Amygdala (tissue), 56 donors: Measurements from ENCODE around the gene VILL.

Experiments
- DNase-seq, 56 donors: peaks; one replicate each; lab custom pipeline; 2025; lab: John Stamatoyannopoulos, UW

Gene VILL

DNA sequence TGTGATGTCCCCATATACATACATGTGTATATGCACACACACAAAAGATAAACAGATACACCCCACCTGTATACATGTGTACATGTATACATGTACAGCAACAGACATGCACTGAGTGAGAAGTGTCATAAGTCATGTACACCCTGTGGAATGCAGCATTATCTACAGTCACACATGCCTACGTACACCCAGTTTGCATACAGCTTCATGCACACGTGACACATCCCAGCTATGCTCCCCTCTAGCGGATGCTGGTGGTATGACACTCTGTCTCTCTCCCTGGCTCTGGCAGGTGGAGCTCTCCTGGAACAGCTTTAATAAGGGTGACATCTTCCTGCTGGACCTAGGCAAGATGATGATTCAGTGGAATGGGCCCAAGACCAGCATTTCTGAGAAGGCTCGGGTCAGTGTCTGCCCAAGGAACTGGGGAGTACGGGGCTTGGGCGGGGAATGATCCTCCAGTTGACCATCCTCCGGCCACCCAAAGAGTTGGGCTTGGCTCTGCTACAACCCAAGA, 6.3 kb downstream of the VILL start:
- peak in 17 of 56 donors; percentile 10 to 61 (median 22) for DNase-seq

DNA sequence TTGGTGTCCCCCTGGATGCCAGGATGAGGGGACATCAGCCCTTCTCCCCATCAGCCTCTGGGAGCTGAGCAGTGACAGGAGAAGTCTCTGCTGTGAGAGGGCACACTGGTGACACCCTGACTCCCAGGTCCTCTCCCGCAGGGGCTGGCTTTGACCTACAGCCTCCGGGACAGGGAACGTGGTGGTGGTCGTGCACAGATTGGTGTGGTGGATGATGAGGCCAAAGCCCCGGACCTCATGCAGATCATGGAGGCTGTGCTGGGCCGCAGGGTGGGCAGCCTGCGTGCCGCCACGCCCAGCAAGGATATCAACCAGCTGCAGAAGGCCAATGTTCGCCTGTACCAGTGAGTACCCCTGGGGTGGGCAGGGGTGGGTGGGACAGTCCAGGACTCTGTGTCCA, 6.8 kb downstream of the VILL start:
- no peak for DNase-seq

DNA sequence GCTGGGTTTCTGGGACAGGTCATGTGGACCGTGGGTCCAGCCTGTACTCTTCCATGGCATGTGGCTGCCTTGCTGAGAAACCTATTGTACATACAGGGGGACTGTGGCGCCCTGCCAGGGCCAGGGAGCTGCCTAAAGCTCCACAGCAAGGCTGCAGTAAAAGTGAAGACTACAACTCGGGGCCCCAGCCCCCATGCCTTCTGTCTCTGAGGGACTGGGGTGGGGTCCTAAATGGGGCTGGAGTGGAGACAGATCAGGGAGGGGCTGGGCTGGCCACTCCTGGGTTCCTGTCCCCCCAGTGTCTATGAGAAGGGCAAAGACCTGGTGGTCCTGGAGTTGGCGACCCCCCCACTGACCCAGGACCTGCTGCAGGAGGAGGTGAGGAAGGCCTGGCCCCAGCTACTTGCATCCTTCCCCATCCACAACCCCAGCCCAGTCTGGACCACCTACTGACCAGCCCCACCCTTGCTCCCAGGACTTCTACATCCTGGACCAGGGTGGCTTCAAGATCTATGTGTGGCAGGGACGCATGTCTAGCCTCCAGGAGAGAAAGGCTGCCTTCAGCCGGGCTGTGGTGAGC, 7.3 kb downstream of the VILL start:
- no peak for DNase-seq

DNA sequence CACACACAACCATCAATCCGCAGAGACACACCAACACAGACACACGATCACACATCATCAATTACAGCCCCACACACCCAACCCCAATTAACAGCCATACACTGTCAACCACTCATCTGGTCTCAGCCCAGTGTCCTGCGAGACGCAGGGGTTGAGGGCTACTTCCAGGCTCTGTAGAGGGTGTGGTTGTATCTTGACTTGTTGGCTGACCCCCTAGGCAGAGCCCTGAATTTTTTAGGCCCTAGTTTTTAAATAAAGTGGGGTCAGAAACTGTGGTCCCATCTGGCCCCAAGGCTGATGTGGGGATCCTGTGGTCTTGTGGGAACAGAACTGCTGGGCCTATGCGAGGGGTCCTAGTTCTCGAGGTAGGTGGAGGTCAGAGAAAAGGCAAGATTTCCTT, 9.2 kb downstream of the VILL start:
- DNase-seq: no peak

DNA sequence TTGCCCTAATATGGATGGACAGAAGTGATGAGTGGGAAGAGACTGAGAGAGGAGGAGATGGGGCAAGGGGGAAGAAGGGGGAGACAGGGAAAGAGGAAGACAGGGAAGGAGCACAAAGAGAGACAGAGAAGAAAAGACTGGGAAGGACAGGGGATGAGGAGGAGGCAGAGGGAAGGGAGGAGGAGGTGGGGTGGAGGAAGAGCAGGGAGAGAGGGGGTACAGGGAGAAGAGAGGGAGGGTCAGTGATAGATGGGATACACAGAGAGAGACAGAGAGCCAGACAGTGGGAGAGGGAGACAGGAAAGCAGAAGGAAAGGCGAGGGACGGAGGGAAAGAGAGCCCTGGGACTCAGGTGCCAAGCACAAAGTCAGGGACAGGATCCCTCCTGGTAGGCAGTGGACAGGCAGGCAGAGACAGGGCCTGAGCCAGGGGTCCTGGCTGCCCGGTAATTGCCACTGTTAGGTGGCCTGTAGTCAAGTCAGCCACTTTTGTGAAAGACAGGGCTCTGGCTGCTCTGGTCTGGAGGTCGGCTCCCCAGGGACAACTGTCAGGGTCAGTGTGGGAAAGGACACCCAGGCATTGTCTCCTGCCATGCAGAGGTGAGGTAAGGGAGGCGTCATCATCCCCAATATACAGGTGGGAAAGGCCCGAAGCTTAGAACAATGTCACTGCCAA, 9.8 kb downstream of the VILL start:
- no peak for DNase-seq

DNA sequence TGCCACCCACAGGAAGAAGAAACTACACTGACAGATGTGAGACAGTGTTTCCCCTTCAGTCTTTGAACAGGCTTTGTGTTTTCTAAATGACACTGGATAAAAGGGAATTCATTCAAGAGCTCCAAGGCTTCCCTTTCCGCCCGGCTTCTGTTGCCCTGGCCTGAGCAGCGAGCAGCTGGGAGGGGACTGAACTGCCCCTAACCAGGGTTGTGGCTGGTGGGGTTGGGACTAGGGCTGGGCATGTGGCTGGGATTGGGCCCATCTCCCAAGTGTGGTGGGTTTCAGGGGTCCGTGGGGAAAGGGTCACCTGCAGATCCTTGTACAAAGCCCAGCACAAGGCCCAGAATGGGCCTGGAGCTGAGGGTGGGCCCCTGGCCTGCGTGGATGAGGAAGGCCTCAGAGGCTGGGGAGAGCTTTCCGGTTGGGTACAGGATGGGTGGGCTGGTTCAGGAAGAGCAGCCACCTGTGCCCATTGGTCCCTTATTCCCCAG, 10.4 kb downstream of the VILL start:
- peak in 7 of 56 donors; percentile 15 to 54 (median 32) for DNase-seq

DNA sequence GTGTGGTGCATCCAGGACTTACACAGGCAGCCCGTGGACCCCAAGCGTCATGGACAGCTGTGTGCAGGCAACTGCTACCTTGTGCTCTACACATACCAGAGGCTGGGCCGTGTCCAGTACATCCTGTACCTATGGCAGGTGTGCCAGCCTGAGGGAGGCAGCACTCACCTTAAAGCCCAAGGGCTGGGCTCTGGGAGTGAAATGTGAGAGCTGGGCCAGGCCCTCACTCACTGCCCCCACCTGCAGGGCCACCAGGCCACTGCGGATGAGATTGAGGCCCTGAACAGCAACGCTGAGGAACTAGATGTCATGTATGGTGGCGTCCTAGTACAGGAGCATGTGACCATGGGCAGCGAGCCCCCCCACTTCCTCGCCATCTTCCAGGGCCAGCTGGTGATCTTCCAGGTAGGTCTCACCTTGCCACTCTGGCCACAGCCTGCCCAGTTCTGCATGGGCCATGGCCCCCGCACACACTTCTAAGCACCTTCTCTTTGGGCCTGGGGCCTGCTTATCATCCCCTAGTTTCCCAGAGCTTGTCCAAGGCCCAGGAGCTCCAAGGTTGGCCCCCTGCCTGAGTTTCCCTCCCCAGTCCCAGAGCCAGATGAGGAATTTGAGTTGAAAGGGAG, 11.0 kb downstream of the VILL start:
- no peak for DNase-seq

DNA sequence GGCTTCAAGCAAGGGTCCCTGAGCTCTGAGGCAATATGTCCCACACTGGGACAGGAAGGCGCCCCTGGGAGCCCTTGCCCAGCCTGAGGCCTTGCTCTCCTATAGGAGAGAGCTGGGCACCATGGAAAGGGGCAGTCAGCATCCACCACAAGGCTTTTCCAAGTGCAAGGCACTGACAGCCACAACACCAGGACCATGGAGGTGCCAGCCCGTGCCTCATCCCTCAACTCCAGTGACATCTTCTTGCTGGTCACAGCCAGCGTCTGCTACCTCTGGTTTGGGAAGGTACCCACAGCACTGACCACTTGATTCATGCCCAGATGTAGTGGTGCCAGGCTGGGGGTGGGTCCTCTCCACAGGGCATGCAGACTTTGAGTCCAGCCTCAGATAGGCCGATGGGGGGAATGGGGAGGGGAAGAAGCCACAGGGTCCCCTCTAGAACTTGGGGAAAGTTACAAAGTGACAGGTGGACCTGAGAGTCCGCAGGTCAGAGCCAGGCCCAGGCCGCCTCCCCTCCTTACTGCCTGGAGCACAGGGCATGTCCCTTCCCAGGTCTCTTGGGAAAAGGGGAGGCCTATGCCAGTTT, 11.8 kb downstream of the VILL start:
- no peak for DNase-seq

DNA sequence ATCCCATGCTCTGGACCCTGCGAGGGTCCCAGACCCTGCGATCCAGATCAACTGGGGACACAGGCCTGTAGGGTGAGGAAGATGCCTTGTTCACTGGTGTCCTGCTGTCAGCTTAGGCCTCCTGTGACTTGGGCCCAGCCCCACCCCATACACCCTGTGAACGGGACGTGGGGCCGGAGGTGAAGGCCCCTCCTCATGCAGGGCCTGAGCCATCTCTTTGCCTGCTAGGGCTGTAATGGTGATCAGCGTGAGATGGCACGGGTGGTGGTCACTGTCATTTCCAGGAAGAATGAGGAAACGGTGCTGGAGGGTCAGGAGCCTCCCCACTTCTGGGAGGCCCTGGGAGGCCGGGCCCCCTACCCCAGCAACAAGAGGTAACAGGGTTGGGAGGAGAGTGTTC, 12.4 kb downstream of the VILL start:
- no peak for DNase-seq

DNA sequence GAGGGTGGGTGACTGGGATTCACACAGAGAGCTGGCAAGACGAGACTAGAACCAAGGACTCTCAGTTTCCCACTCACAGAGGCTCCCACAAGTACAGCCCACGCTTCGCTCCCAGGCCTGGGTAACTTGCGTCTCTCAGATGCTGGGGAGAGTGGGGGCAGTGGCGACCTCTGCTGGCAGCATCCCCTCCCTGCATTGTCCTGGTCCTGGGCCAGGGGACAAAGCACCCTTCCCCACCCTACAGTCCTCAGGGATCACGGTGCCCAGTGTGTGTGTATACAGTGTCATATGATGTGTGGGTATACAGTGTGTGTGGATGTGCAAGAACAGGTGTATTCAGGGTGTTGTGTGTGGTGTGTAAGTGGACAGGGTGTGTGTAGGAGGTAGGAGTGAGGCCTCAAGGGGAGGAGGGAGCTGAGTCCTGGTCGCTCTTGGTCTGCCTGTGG, 12.8 kb downstream of the VILL start:
- peak in 51 of 56 donors; percentile 6 to 82 (median 59) for DNase-seq

DNA sequence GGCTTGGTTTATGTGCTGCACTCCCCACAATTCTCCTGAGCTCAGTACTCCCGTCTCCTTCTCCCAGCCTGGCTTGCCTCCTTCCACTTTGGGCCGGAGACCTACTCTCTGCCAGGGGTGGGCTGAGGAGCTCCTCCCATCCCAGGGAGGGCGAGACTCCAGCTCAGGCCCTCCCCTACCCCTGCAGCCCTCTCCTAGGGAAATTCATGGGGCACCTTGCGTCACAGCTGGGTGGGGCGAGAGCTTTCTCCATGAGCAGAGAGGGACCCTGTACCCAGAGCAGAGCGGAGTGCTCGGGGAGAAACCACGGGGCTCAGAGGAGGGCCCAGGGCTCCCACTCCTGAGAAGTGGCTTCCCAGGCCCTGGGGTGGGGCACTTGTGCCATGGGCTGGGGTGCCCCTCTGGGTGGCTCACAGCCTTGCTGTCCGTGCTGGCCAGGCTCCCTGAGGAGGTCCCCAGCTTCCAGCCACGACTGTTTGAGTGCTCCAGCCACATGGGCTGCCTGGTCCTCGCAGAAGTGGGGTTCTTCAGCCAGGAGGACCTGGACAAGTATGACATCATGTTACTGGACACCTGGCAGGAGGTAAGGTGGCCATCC, 13.3 kb downstream of the VILL start:
- peak in 8 of 56 donors; percentile 23 to 66 (median 48) for DNase-seq

DNA sequence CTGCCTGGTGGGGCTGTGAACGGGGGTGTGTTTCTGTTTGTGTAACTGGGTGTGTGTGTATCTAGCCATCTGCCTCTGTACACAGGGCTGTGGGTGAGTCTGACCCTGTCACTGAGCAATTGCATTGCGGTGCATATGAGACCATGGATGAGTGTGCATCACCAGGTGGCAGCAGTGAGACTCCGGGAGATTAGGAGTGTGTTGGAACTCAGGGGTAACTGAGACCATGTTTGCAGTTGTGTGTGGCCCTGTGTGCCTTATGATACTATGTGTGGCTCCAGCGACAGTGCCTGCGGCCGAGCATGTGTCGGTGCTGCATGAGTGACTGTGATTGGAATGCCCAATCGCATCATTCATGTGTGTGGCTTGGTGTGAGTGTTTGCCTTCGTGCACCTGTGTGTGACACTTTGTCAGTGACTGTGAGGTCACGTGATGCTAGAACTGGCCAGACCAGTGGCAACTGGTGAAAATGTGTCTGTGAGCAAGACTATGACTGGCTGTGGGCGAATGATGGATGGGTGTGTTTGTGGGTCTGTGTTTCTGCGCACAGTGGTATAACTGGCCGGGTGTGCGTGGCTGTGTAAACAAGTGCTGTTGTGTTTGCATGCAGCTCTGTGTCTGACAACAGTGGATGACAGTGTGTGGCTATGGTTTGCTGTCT, 14.0 kb downstream of the VILL start:
- DNase-seq: peak in 54 of 56 donors; percentile 14 to 92 (median 72)

DNA sequence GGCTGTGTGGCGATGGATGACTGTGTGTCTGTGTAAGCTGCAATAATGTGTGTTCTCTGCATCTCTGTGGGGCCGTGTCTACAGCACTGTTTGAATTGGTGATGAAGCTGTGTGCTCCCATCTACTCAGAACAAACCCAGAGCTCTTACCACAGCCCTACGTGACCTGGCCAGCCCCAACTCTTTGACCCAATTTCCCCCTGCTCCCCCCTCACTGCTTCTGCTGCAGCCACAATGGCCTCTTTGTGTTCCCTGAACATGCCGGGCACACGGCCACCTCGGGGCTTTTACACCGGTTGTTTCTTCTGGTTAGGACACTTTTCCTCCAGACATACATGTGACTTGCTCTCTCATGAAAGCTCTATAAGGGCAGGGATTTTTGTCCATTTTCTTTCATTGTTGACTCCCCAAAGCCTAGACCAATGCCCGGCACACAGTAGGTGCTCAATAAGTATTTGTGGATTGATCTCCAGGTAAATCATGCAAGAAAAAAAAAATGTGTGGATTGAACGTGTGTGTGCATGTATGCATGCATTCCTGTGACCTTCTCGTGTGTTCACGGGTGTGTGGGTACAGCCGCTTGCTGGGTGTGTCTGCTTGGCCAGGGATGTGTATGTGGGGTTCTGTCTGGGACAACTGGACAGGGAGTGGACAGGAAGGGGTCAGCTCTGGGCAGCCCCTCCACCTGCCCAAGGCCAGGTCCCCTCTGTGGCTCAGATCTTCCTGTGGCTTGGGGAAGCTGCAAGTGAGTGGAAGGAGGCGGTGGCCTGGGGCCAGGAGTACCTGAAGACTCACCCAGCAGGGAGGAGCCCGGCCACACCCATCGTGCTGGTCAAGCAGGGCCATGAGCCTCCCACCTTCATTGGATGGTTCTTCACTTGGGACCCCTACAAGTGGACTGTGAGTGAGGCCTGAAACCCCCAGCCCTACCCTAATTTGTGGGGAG, 14.8 kb downstream of the VILL start:
- DNase-seq: peak in 55 of 56 donors; percentile 38 to 96 (median 87)

DNA sequence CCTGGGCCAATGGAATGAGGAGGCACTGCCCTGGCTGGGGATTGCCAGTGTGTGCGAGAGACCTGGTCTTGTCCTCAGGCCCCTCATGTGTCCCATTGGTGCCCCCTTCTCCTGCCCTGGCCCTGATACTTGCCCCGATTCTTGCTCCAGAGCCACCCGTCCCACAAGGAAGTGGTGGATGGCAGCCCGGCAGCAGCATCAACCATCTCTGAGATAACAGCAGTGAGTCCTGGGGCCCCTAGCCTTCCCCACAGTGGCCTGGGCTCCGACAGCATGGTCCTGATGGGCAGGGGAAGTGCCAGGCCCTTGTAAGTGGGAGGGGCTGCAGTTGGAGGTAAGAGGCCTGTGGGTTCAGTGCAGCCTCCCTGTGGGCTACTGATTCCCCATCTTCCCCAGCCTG, 15.4 kb downstream of the VILL start:
- no peak for DNase-seq

DNA sequence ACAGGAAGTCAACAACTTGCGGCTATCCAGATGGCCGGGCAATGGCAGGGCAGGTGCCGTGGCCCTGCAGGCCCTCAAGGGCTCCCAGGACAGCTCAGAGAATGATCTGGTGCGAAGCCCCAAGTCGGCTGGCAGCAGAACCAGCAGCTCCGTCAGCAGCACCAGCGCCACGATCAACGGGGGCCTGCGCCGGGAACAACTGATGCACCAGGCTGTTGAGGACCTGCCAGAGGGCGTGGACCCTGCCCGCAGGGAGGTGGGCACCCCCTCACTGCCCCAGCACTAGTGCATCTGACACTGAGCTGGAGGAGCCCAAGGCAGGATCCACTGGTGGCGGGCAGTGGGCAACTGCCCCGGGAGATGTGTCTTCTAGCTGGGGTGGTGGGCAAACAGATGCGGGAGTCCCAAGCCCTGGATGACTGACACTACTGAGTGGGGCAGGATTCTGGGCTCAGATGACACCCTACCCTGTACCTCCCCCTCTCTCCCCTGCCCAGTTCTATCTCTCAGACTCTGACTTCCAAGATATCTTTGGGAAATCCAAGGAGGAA, 15.9 kb downstream of the VILL start:
- DNase-seq: no peak

DNA sequence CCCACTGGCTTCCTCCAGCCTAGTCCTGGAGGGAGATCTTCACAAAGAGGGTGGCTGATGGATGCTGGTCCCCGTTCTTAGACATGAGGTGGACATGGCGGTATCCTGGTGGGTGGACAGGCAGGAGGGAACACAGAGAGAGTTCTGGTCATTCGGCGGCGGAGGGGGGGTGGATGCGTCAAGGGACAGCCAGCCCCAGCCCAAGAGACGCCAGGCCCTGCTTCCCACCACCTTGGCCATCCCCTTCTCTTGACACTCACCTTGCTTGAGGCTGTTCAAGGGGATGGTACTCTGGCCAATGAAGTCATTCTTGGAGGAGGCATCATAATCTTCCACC, 17.1 kb downstream of the VILL start:
- no peak for DNase-seq

DNA sequence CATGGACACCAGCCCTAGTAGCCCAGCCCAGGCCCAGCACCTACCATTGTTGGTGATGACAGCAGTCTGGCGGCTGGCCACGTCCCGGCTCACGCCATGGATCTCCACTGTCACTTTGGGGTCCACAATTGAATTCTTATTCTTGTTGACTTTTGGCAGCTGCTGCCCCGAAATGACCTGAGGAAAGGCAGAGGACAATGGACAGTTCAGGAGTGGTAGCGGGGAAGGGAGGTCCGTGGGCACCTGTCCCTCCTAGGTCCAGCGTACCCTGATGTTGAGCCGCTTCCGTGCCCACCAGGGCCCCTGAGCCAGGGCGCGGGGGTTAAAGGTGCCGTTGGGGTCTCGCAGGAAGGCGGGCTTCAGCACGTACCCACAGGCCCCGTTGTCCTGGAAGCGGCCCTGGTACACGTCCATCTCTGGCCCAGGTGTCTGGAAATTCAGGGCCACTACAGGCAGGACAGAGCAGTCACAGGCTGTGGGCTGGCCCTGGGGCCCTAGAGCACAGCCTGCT, 17.7 kb downstream of the VILL start:
- DNase-seq: no peak

DNA sequence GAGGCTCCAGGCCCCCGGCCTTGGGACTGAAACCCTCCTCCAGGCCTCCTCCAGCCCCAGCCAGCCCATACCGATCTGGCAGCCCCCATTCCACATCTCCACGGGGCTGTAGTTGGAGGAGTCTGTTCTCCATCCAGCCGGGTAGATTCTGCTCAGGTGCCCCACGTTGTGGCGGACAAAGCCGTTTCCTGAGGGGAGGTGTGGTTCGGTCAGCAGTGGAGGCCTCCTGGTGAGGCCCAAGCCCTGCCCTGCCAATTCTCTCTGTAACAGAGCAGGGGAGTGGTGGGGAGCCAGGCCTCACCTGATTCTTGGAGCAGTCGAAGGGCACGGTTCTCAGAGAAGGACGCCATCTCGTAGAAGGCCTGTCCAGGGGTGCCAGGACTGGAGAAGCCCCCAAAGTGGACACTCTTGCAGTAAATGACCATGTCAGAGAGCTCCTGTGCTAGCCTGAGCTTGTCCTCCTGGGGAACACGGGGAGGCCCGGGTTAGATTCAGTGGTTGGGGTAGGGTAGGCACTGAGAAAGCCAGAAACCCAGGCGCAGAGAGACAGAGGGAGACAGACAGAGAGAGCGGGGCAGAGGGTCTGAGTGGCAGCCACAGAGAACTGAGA, 18.5 kb downstream of the VILL start:
- no peak for DNase-seq
